OCI-LY3 (cell line): ENCODE data around the gene NIF3L1.

Experiments
- H2AFZ ChIP-seq: fragments of 200-600, 300-600 bp; shearing (Covaris generic); 2 replicates; pipeline ENCODE4 v1.6.0; 2014; ENCODE audit warnings: antibody characterized with exemption, low read depth, low read length
- H3K27ac ChIP-seq: fragments of 200-600, 300-600 bp; sonication (generic); 2 replicates; pipeline ENCODE4 v1.5.1; 2014; ENCODE audit warnings: mild to moderate bottlenecking, low read length, moderate library complexity, mixed read lengths
- H3K27me3 ChIP-seq: fragments of 200-600, 300-600 bp; sonication (generic); 2 replicates; pipeline ENCODE4 v1.6.1; 2014; ENCODE audit warnings: low read depth, low read length, mixed read lengths
- H3K36me3 ChIP-seq: fragments of 200-600, 300-600 bp; sonication (generic); replicated peaks from 2 replicates; pipeline ENCODE3; 2014; ENCODE audit warnings: low read depth, low read length, mixed read lengths
- H3K4me1 ChIP-seq: fragments of 300-600, 200-600 bp; sonication (generic); 2 replicates; pipeline ENCODE4 v1.6.1; 2014; ENCODE audit warnings: low read length, mixed read lengths
- H3K4me2 ChIP-seq: fragments of 200-600, 300-600 bp; sonication (generic); 2 replicates; pipeline ENCODE4 v1.6.1; 2014; ENCODE audit warnings: low read length, mixed read lengths
- H3K4me3 ChIP-seq: fragments of 300-600, 200-600 bp; sonication (generic); 2 replicates; pipeline ENCODE4 v1.5.1; 2014; ENCODE audit warnings: antibody characterized with exemption, mild to moderate bottlenecking, low read length, moderate library complexity
- H3K79me2 ChIP-seq: fragments of 300-600, 200-600 bp; shearing (Covaris generic); 2 replicates; pipeline ENCODE4 v1.6.1; 2014; ENCODE audit warnings: mild to moderate bottlenecking, low read length, mixed read lengths
- H3K9ac ChIP-seq: fragments of 300-600, 200-600 bp; shearing (Covaris generic); 2 replicates; pipeline ENCODE4 v1.6.0; 2014; ENCODE audit warnings: mild to moderate bottlenecking, low read length, moderate library complexity
- H3K9me3 ChIP-seq: fragments of 200-600, 300-600 bp; shearing (Covaris generic); 2 replicates; pipeline ENCODE4 v1.6.1; 2014; ENCODE audit warnings: low read length, mixed read lengths; ENCODE audit not compliant: insufficient read depth
- H4K20me1 ChIP-seq: fragments of 200-600, 300-600 bp; sonication (generic); 2 replicates; pipeline ENCODE4 v1.6.1; 2016; ENCODE audit warnings: low read length, mixed read lengths; ENCODE audit not compliant: insufficient read depth
- EZH2phosphoT487 ChIP-seq: fragments of 200-600 bp; shearing (Covaris generic); IDR thresholded peaks from 2 replicates; pipeline ENCODE4 v1.6.1; 2018; ENCODE audit warnings: antibody characterized with exemption, mixed run types, low read depth
- TF ChIP-seq, protein P1 (sequence below): fragments of 200-600, 300-600 bp; sonication (generic); IDR thresholded peaks from 2 replicates; pipeline ENCODE4 v1.5.1; 2014; ENCODE audit warnings: antibody characterized with exemption, low read length, low read depth

The NIF3L1 gene

GRCh38 chr2:200861617-200862155 is 27.5 kb upstream of the NIF3L1 start:
- H3K9ac ChIP-seq: peak overlapping the region; percentile 32; the same call in 1 of the 2 replicates
- no peaks in the 10 kb centered on the region for H3K9me3 ChIP-seq
- peak overlapping the region; percentile 70 for H3K4me2 ChIP-seq
- TF ChIP-seq, protein P1, sequence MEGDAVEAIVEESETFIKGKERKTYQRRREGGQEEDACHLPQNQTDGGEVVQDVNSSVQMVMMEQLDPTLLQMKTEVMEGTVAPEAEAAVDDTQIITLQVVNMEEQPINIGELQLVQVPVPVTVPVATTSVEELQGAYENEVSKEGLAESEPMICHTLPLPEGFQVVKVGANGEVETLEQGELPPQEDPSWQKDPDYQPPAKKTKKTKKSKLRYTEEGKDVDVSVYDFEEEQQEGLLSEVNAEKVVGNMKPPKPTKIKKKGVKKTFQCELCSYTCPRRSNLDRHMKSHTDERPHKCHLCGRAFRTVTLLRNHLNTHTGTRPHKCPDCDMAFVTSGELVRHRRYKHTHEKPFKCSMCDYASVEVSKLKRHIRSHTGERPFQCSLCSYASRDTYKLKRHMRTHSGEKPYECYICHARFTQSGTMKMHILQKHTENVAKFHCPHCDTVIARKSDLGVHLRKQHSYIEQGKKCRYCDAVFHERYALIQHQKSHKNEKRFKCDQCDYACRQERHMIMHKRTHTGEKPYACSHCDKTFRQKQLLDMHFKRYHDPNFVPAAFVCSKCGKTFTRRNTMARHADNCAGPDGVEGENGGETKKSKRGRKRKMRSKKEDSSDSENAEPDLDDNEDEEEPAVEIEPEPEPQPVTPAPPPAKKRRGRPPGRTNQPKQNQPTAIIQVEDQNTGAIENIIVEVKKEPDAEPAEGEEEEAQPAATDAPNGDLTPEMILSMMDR: no peak
- TF ChIP-seq EZH2phosphoT487: no peak
- peaks cover 18% of the 10 kb centered on the region for H3K4me1 ChIP-seq
- H3K27me3 ChIP-seq: no peaks in the 10 kb centered on the region
- H3K27ac ChIP-seq: no peak overlapping the region
- peaks cover 47% of the 10 kb centered on the region for H4K20me1 ChIP-seq
- H3K4me3 ChIP-seq: peak overlapping the region; percentile 85
- peaks cover 78% of the 10 kb centered on the region for H3K79me2 ChIP-seq
- no peak overlapping the region for H2AFZ ChIP-seq
- H3K36me3 ChIP-seq: peaks cover 64% of the 10 kb centered on the region

- Histone ChIP-seq H3K27ac (peak overlapping the region; percentile 87), H3K4me2 (peak overlapping the region; percentile 70), H2AFZ (no peak overlapping the region)
Measured at GRCh38 chr2:200862532-200863000, 26.6 kb upstream of the NIF3L1 start.

GRCh38 chr2:200863782-200864175 is 25.4 kb upstream of the NIF3L1 start:
- no peak overlapping the region for H2AFZ ChIP-seq
- H3K27me3 ChIP-seq: no peaks in the 10 kb centered on the region
- no peak for TF ChIP-seq EZH2phosphoT487
- TF ChIP-seq, protein P1: no peak
- peaks cover 57% of the 10 kb centered on the region for H3K79me2 ChIP-seq
- no peaks in the 10 kb centered on the region for H3K9me3 ChIP-seq
- H3K36me3 ChIP-seq: peaks cover 43% of the 10 kb centered on the region
- peak overlapping the region; percentile 85 for H3K4me3 ChIP-seq
- peaks cover 18% of the 10 kb centered on the region for H3K4me1 ChIP-seq
- H3K27ac ChIP-seq: peak overlapping the region; percentile 87
- peaks cover 41% of the 10 kb centered on the region for H4K20me1 ChIP-seq
- H3K9ac ChIP-seq: peak overlapping the region; percentile 95
- peak overlapping the region; percentile 70 for H3K4me2 ChIP-seq

More at GRCh38 chr2:200862532-200863000, 26.6 kb upstream of the NIF3L1 start:
- no peaks in the 10 kb centered on the region for H3K9me3 ChIP-seq
- peaks cover 55% of the 10 kb centered on the region for H3K36me3 ChIP-seq
- peaks cover 42% of the 10 kb centered on the region for H4K20me1 ChIP-seq
- peak overlapping the region; percentile 85 for H3K4me3 ChIP-seq
- H3K9ac ChIP-seq: peak overlapping the region; percentile 95
- TF ChIP-seq, protein P1: no peak
- TF ChIP-seq EZH2phosphoT487: no peak
- H3K4me1 ChIP-seq: peaks cover 18% of the 10 kb centered on the region
- no peaks in the 10 kb centered on the region for H3K27me3 ChIP-seq
- H3K79me2 ChIP-seq: peaks cover 69% of the 10 kb centered on the region

GRCh38 chr2:200864176-200865034 is 24.8 kb upstream of the NIF3L1 start, which contains the start of gene CLK1:
Gene CLK1, minus strand, starts transcription at chr2:200864658. Its CDS starts 2,796 bp downstream, at chr2:200861862.
- Histone ChIP-seq H3K27ac (peak within 1 kb of the TSS; percentile 87), H4K20me1 (peaks cover 38% of the 10 kb centered on the region), H2AFZ (peak within 1 kb of the TSS; percentile 40; the same call in 1 of the 2 replicates), H3K27me3 (no peaks in the 10 kb centered on the region), H3K4me3 (peak within 1 kb of the TSS; percentile 85), H3K9ac (peak within 1 kb of the TSS; percentile 95), H3K4me1 (peaks cover 18% of the 10 kb centered on the region), H3K9me3 (no peaks in the 10 kb centered on the region), H3K36me3 (peaks cover 37% of the 10 kb centered on the region), H3K4me2 (peak within 1 kb of the TSS; percentile 70), H3K79me2 (peaks cover 51% of the 10 kb centered on the region)
- no peak for TF ChIP-seq EZH2phosphoT487
- TF ChIP-seq, protein P1: no peak
